Lower leg skin (tissue), 4 donors: ENCODE results near the gene PRRG2. TPM values are rescaled to one million over a fixed set of nuclear protein-coding genes. Genes with fewer than 3 reads are reported as not detected.

ENCODE experiments used
- DNase-seq, 2 donors: peaks; one replicate each; pipeline ENCODE4 v3.0.0-alpha.2; 2019; ENCODE audit warnings: low spot score in 2 of 2
- H3K4me3 ChIP-seq: fragments of 200-600 bp; sonication (generic); 2 replicates; pipeline ENCODE4 v1.5.1; 2017; ENCODE audit warnings: mild to moderate bottlenecking, low read depth; ENCODE audit not compliant: poor library complexity, severe bottlenecking
- POLR2A ChIP-seq, 2 donors: fragments of 450-650 bp; IDR thresholded peaks; one replicate each; pipeline ENCODE4 v1.6.1; 2016 to 2017; ENCODE audit warnings: antibody characterized with exemption in 2 of 2, mild to moderate bottlenecking in 1 of 2, moderate library complexity in 1 of 2
- WGBS, 2 donors: methylation state at CpG; one replicate each; pipeline ENCODE4 v1.1.5; 2018; 5-methylcytosine and 5-hydroxymethylcytosine counted together
- intact Hi-C: fragments of 100-400 bp; cut with DNase I; formaldehyde crosslinking; loops from one replicate; pipeline ENCODE4 v1.15.0; 2023; ENCODE audit warnings: low total_unique reads
- total RNA-seq, 4 donors: library from RNA; depleted of rRNA; stranded (reverse); fragments of >200 nt; gene quantifications; one replicate each; pipeline ENCODE4 v1.1.0, GENCODE V29; 2016
- TF ChIP-seq, protein P1 (sequence below), 3 donors: fragments of 450-650 bp; IDR thresholded peaks; one replicate each; pipeline ENCODE4 v1.5.1; 2016; ENCODE audit warnings: antibody characterized with exemption in 3 of 3, mild to moderate bottlenecking in 3 of 3, moderate library complexity in 2 of 3

Gene PRRG2
- total RNA-seq, 4 donors from 2014 or later = 13.9 to 31.2 (median 18.6) TPM

DNA sequence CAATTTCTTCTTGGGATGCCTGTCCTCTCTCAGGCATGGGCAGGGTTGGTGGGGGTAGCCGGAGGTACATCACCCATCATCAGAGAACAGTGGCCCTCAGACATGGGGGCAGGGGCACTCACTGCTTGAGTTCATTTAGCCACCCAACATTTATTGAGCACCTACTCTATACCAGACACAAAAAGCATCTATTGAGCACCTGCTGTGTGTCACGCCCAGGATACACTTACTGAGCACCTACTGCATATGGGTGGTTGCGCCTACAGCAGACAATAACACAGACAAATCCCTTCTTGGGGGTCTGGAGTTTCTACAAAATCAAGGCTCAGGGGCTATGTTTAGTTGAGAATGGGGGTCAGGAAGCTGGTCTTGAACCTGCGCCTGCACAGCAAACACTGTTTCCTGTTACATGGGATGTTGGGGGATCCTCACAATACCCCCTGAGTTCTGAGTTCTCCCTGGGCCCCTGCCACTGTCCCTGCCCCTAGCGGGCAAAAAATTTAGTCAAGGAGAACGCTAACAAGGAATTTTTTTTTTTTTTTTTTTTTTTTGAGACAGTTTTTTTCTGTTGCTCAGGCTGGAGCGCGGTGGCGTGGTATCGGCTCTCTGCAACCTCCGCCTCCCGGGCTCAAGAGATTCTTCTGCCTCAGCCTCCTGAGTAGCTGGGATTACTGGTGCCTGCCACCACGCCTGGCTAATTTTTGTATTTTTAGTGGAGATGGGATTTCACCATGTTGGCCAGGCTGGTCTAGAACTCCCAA, 41.7 kb upstream of the PRRG2 start:
- H3K4me3 ChIP-seq = no peak overlapping the region
- intact Hi-C loops = no loop called here
- TF ChIP-seq, protein P1, sequence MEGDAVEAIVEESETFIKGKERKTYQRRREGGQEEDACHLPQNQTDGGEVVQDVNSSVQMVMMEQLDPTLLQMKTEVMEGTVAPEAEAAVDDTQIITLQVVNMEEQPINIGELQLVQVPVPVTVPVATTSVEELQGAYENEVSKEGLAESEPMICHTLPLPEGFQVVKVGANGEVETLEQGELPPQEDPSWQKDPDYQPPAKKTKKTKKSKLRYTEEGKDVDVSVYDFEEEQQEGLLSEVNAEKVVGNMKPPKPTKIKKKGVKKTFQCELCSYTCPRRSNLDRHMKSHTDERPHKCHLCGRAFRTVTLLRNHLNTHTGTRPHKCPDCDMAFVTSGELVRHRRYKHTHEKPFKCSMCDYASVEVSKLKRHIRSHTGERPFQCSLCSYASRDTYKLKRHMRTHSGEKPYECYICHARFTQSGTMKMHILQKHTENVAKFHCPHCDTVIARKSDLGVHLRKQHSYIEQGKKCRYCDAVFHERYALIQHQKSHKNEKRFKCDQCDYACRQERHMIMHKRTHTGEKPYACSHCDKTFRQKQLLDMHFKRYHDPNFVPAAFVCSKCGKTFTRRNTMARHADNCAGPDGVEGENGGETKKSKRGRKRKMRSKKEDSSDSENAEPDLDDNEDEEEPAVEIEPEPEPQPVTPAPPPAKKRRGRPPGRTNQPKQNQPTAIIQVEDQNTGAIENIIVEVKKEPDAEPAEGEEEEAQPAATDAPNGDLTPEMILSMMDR (IDR thresholded peaks at IDR 0.05) = no peak
- no peak for TF ChIP-seq POLR2A (IDR thresholded peaks at IDR 0.05)
- DNase-seq = no peak
- 95 to 98% methylated on average over 13 of the region's 13 CpGs for WGBS, 2 donors

DNA sequence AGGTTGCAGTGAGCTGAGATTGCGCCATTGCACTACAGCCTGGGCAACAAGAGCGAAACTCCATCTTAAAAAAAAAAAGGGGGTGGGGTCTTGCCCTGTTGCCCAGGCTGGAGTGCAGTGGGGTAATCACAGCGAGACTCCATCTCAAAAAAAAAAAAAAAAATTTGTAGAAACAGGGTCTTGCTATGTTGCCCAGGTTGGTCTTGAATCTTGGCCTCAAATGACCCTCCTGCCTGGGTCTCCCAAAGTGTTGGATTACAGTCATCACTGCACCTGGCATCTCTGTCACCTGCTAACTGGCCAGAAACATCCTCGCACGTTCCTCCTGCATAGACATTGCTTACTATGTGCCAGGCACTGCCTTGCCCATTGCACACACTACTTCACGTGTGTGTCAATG, 39.2 kb upstream of the PRRG2 start:
- DNase-seq = no peak
- intact Hi-C loops = no loop called here
- WGBS, 2 donors = 89 to 91% methylated on average over 6 of the region's 6 CpGs
- H3K4me3 ChIP-seq = no peak overlapping the region
- TF ChIP-seq POLR2A (IDR thresholded peaks at IDR 0.05) = no peak
- TF ChIP-seq, protein P1 (IDR thresholded peaks at IDR 0.05) = no peak

DNA sequence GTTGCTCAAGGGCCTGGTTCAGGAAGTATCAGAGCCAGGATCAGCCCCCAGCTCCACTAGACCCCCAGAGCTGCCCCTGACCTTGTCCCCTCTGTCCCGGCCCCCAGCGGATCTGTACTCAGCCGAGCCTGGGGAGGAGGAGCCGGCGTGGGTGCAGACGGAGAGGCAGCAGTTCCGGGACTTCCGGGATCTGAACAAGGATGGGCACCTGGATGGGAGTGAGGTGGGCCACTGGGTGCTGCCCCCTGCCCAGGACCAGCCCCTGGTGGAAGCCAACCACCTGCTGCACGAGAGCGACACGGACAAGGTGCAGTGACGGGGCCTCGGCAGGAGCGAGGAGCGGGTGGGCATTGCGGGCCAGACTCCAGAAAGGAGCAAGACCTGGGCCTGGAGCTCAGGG, 38.7 kb upstream of the PRRG2 start:
- 91 to 92% methylated on average over 16 of the region's 16 CpGs for WGBS, 2 donors

DNA sequence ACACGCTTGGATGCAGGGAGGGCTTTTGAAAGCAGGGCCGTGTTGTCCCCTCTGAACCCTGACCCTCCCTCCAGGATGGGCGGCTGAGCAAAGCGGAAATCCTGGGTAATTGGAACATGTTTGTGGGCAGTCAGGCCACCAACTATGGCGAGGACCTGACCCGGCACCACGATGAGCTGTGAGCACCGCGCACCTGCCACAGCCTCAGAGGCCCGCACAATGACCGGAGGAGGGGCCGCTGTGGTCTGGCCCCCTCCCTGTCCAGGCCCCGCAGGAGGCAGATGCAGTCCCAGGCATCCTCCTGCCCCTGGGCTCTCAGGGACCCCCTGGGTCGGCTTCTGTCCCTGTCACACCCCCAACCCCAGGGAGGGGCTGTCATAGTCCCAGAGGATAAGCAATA, 38.1 kb upstream of the PRRG2 start:
- 84 to 86% methylated on average over 11 to 12 of the region's 14 CpGs for WGBS, 2 donors
- no peak for TF ChIP-seq POLR2A (IDR thresholded peaks at IDR 0.05)
- TF ChIP-seq, protein P1 (IDR thresholded peaks at IDR 0.05) = no peak

More for the DNA sequence above, 38.7 kb upstream of the PRRG2 start:
- no peak for DNase-seq
- TF ChIP-seq, protein P1 (IDR thresholded peaks at IDR 0.05) = no peak
- TF ChIP-seq POLR2A (IDR thresholded peaks at IDR 0.05) = no peak
- no peak overlapping the region for H3K4me3 ChIP-seq
- intact Hi-C loops = no loop called here

DNA sequence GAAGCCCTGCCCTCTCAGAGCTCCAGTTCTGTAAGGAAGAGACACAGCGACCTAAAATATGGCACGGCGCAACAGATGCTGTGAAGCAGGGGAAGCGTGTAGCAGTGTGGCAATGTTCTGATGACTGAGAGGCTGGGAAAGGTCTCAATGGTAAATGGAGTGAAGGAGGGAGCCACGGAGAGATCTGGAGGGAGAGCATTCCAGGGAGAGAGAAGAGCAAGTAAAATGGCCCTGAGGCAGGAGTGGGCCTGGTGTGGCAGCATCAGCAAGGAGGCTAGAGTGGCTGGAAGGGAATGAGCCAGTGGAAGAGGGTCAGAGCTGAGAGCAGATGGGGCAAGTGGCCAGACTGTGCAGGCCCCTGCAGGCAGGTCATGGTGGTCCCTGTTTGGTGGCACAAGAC, 37.0 kb upstream of the PRRG2 start:
- 83 to 86% methylated on average over 5 of the region's 5 CpGs for WGBS, 2 donors
- no peak overlapping the region for H3K4me3 ChIP-seq
- intact Hi-C loops = no loop called here
- TF ChIP-seq POLR2A (IDR thresholded peaks at IDR 0.05) = no peak
- TF ChIP-seq, protein P1 (IDR thresholded peaks at IDR 0.05) = no peak
- DNase-seq = no peak

More for the DNA sequence above, 38.1 kb upstream of the PRRG2 start:
- no peak for DNase-seq
- intact Hi-C loops = no loop called here
- H3K4me3 ChIP-seq = no peak overlapping the region
